HEK293 (cell line): ENCODE results near the gene TMEM140.

ENCODE experiments used
- CTCF ChIA-PET: fragments of 350-600 bp; formaldehyde crosslinking; extraction: SDS; loops from one replicate; lab custom pipeline; 2021; ENCODE audit warnings: antibody characterized with exemption; lab: Yijun Ruan, JAX
- POLR2A ChIA-PET: fragments of 300-600 bp; formaldehyde crosslinking; extraction: SDS; loops from one replicate; lab custom pipeline; 2020; ENCODE audit warnings: antibody characterized with exemption, inconsistent platforms; lab: Yijun Ruan, JAX
- H3K27ac ChIP-seq: fragments of 200-500 bp; sonication (Bioruptor generic); 2 replicates; pipeline ENCODE4 v1.5.1; 2014; ENCODE audit warnings: low read depth, low read length, control low read depth, inconsistent platforms; ENCODE audit errors: extremely low read depth
- H3K36me3 ChIP-seq, 2 experiments: fragments of 200-500 bp in 1 of 2; sonication (Bioruptor generic) in 1 of 2; 1 replicate in 1 of 2; 2 replicates in 1 of 2; pipeline ENCODE4 v1.5.1; 2014 to 2017; ENCODE audit warnings: inconsistent platforms in 2 of 2, low read length in 2 of 2; ENCODE audit not compliant: control insufficient read depth in 2 of 2, insufficient read depth in 1 of 2
- H3K4me1 ChIP-seq: fragments of 200-500 bp; sonication (Bioruptor generic); 2 replicates; pipeline ENCODE4 v1.5.1; 2014; ENCODE audit warnings: mild to moderate bottlenecking, low read length, inconsistent platforms; ENCODE audit not compliant: control insufficient read depth, insufficient read depth
- H3K4me3 ChIP-seq: 2 replicates; pipeline ENCODE4 v1.5.1; 2011; ENCODE audit warnings: low read depth, mild to moderate bottlenecking, control low read depth, low read length, moderate library complexity
- H3K9me3 ChIP-seq: fragments of 200-500 bp; sonication (Bioruptor generic); 2 replicates; pipeline ENCODE4 v1.5.1; 2014; ENCODE audit warnings: low read depth, low read length, inconsistent platforms; ENCODE audit not compliant: control insufficient read depth, insufficient read depth
- GLIS1 ChIP-seq: fragments of 450-650 bp; formaldehyde crosslinking; IDR thresholded peaks from 2 replicates; pipeline ENCODE4 v1.5.1; 2016; ENCODE audit warnings: missing biosample characterization, missing genetic modification characterization
- HIC1 ChIP-seq: fragments of 450-650 bp; formaldehyde crosslinking; IDR thresholded peaks from 2 replicates; pipeline ENCODE4 v1.5.1; 2016; ENCODE audit warnings: missing biosample characterization, missing genetic modification characterization
- HOXA7 ChIP-seq: sonication (generic); formaldehyde crosslinking; IDR thresholded peaks from 2 replicates; pipeline ENCODE4 v1.8.1; 2022; ENCODE audit warnings: missing genetic modification reagents, borderline replicate concordance
- HOXD13 ChIP-seq: sonication (generic); formaldehyde crosslinking; IDR thresholded peaks from 2 replicates; pipeline ENCODE4 v1.8.0; 2022; ENCODE audit warnings: missing genetic modification reagents, borderline replicate concordance
- KLF16 ChIP-seq: fragments of 450-650 bp; formaldehyde crosslinking; IDR thresholded peaks from 2 replicates; pipeline ENCODE4 v1.5.1; 2017; ENCODE audit warnings: missing biosample characterization, missing genetic modification characterization
- MYNN ChIP-seq: fragments of 450-650 bp; formaldehyde crosslinking; IDR thresholded peaks from 2 replicates; pipeline ENCODE4 v1.5.1; 2016; ENCODE audit warnings: missing biosample characterization, missing genetic modification characterization, borderline replicate concordance
- PBX3 ChIP-seq: sonication (generic); formaldehyde crosslinking; IDR thresholded peaks from 2 replicates; pipeline ENCODE4 v1.8.1; 2022; ENCODE audit warnings: mild to moderate bottlenecking, moderate library complexity, missing genetic modification reagents
- PRDM6 ChIP-seq: fragments of 450-650 bp; formaldehyde crosslinking; IDR thresholded peaks from 2 replicates; pipeline ENCODE4 v1.5.1; 2017; ENCODE audit warnings: missing biosample characterization, missing genetic modification characterization
- ZFP3 ChIP-seq: fragments of 450-650 bp; formaldehyde crosslinking; IDR thresholded peaks from 2 replicates; pipeline ENCODE4 v1.5.1; 2016; ENCODE audit warnings: low read depth, missing biosample characterization, missing genetic modification characterization
- ZFP41 ChIP-seq: fragments of 450-650 bp; formaldehyde crosslinking; IDR thresholded peaks from 2 replicates; pipeline ENCODE4 v1.5.1; 2016; ENCODE audit warnings: missing biosample characterization, missing genetic modification characterization, borderline replicate concordance
- ZNF10 ChIP-seq: fragments of 450-650 bp; formaldehyde crosslinking; IDR thresholded peaks from 2 replicates; pipeline ENCODE4 v1.5.1; 2017; ENCODE audit warnings: missing biosample characterization, missing genetic modification characterization
- ZNF140 ChIP-seq: fragments of 450-650 bp; formaldehyde crosslinking; IDR thresholded peaks from 2 replicates; pipeline ENCODE4 v1.5.1; 2016; ENCODE audit warnings: missing biosample characterization, missing genetic modification characterization
- ZNF19 ChIP-seq: fragments of 450-650 bp; formaldehyde crosslinking; IDR thresholded peaks from 2 replicates; pipeline ENCODE4; 2016; ENCODE audit warnings: missing biosample characterization, missing genetic modification characterization, low read depth
- ZNF202 ChIP-seq: fragments of 450-650 bp; formaldehyde crosslinking; IDR thresholded peaks from 2 replicates; pipeline ENCODE4 v1.5.1; 2016; ENCODE audit warnings: missing biosample characterization, missing genetic modification characterization, borderline replicate concordance
- ZNF223 ChIP-seq: fragments of 450-650 bp; formaldehyde crosslinking; IDR thresholded peaks from 2 replicates; pipeline ENCODE4 v1.5.1; 2016; ENCODE audit warnings: missing biosample characterization, missing genetic modification characterization
- ZNF350 ChIP-seq: fragments of 450-650 bp; formaldehyde crosslinking; IDR thresholded peaks from 2 replicates; pipeline ENCODE4 v1.5.0; 2017; ENCODE audit warnings: missing biosample characterization, mild to moderate bottlenecking, missing genetic modification characterization
- ZNF354C ChIP-seq: fragments of 450-650 bp; formaldehyde crosslinking; IDR thresholded peaks from 2 replicates; pipeline ENCODE4 v1.5.1; 2016; ENCODE audit warnings: missing biosample characterization, missing genetic modification characterization, low read depth, borderline replicate concordance
- ZNF423 ChIP-seq: fragments of 450-650 bp; formaldehyde crosslinking; IDR thresholded peaks from 2 replicates; pipeline ENCODE4 v1.5.1; 2016; ENCODE audit warnings: missing biosample characterization, missing genetic modification characterization
- ZNF530 ChIP-seq: fragments of 450-650 bp; formaldehyde crosslinking; IDR thresholded peaks from 2 replicates; pipeline ENCODE4 v1.5.1; 2016; ENCODE audit warnings: low read depth, missing biosample characterization, missing genetic modification characterization
- ZNF561 ChIP-seq: fragments of 450-650 bp; IDR thresholded peaks from 2 replicates; pipeline ENCODE4 v1.5.1; 2018; ENCODE audit warnings: missing biosample characterization, missing genetic modification characterization, borderline replicate concordance
- ZNF626 ChIP-seq: fragments of 450-650 bp; sonication (Bioruptor Pico); formaldehyde crosslinking; IDR thresholded peaks from 2 replicates; pipeline ENCODE4 v1.5.1; 2018; ENCODE audit warnings: missing biosample characterization, missing genetic modification characterization, inconsistent platforms
- ZNF785 ChIP-seq: fragments of 450-650 bp; formaldehyde crosslinking; IDR thresholded peaks from 2 replicates; pipeline ENCODE4 v1.5.1; 2016; ENCODE audit warnings: missing biosample characterization, missing genetic modification characterization
- ZSCAN23 ChIP-seq: fragments of 450-650 bp; formaldehyde crosslinking; IDR thresholded peaks from 2 replicates; pipeline ENCODE4 v1.5.1; 2016; ENCODE audit warnings: missing biosample characterization, missing genetic modification characterization
- TF ChIP-seq, protein P1 (sequence below): fragments of 450-650 bp; formaldehyde crosslinking; IDR thresholded peaks from 2 replicates; pipeline ENCODE4 v1.5.1; 2017; ENCODE audit warnings: missing biosample characterization, missing genetic modification characterization

The TMEM140 gene

DNA sequence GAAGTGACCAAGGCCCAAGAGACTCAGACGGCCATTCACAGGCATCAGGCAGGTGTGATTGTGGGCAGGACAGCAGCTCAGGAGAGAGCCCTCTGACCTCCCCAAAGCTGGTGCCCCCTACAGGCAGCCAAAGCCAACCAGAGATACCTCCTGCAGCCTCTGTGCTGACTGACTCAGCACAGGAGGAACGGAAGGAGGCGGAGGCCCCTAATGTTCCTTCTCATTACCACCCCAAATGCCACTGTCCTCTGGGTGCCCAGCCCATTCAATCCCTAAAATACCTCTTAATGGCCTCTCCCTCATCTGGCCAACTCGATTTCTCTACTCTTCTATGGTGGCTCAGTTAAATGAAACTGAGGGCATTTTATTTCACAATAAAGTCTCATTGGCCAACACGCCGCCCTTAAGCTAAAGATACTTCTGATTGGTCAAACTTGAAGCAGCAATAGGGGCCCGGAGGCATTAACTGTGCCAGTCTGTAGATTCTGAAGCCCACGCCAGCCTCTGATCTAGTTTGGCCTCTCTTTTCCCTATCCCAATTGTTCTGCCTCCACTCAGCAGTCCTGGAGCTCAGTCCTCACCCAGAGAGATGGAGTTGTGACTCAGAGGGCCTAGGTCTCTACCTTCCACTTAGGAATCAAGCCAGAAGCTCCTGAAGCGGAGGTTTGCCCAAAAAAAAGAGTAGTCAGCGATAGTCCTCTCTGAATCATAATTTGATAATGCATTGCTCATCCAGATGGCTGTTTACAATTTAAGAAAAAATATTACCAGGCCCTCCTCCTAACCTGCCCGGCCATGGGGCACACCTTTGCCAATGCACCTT, 21.5 kb downstream of the TMEM140 start (continued):
- TF ChIP-seq HIC1 (tag by site-specific recombination) (no peak), HOXD13 (no peak)

- Histone ChIP-seq H3K27ac (peak overlapping the region; percentile 89), H3K4me3 (peak overlapping the region; percentile 83), H3K9me3 (no peaks in the 10 kb centered on the region), H3K4me1 (no peaks in the 10 kb centered on the region), H3K36me3 (peaks cover 0 to 42% of the 10 kb centered on the region in 2 experiments; a peak in 1 of 3 replicates)
- TF ChIP-seq ZFP41 (no peak), ZNF423 (0 out of 2 replicates have a peak, but pooled peaks have one; percentile 21)
- ChIA-PET CTCF (interaction anchor here (0.6 to 2.5 kb wide), 7 partner anchors 9 to 547 kb away, joined by 3 to 11 read pairs (median 3); partner anchors contain the start of gene AGBL3), POLR2A (interaction anchor here (1.2 to 2.0 kb wide), 2 partner anchors 9 to 30 kb away, joined by 3 to 8 read pairs; no protein-coding TSS in a partner anchor)
These were observed 22.0 kb downstream of the TMEM140 start for GRCh38 chr7:135169964-135170273.

DNA sequence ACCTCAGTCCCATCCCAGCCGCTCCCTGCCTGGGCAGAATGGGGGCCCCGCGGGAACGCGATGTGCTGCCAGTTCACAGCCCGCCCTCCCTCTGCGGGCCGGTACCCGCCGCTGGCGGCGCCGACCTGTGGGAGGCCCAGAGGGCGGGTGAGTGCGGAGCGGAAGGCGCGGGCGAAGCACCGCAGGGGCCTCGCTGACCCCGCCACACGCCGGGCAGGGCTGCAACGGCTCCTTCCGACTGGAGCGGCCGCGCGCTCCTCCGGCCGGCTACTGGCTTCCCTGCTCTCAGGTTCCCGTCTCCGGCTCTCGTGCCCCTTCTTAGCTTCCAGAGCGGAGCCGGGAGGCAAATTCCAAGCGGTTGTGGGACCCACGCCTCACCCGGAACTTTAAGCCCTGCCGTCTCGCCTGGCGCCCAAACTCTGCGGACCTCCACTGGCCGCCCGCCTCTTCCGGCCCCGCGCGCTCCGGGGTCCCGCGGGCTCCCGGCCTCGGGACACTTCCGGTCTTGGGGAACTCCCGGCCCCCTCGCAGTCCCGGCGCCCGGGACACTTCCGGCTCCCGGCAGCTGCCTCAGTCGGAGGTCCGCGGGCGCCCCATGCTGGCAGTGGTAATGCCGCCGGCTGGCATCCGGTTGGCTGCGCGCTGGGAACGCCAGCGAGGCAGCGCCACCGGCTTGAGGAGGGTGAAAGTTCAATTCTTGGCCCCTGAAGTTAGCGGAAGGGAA, 22.6 kb downstream of the TMEM140 start, which contains the start of gene CYREN:
Gene CYREN, minus strand, starts transcription at position 434 of the 724 bp plus-strand sequence. CDS start 1,785 bp downstream, outside the sequence.
- Histone ChIP-seq H3K9me3 (no peaks in the 10 kb centered on the region), H3K4me3 (peak within 1 kb of the TSS; percentile 83), H3K4me1 (no peaks in the 10 kb centered on the region), H3K36me3 (peaks cover 0 to 37% of the 10 kb centered on the region in 2 experiments; a peak in 1 of 3 replicates), H3K27ac (peak within 1 kb of the TSS; percentile 89)
- CTCF ChIA-PET = interaction anchor here (0.6 to 2.5 kb wide), 11 partner anchors 8 to 546 kb away, joined by 3 to 11 read pairs (median 3); partner anchors contain the start of gene AGBL3
- POLR2A ChIA-PET = interaction anchor here (0.9 to 2.0 kb wide), 5 partner anchors 9 to 524 kb away, joined by 3 to 8 read pairs (median 3); partner anchors contain the start of genes BPGM and WDR91
- TF ChIP-seq KLF16 (tag by site-specific recombination) = peak; percentile 88
- TF ChIP-seq ZNF202 = no peak
- no peak for TF ChIP-seq PBX3 (CRISPR knock-in tag)
- no peak for TF ChIP-seq ZSCAN23
- TF ChIP-seq GLIS1 (tag by site-specific recombination) = peak; percentile 77
- TF ChIP-seq ZNF223 (tag by site-specific recombination) = 0 out of 2 replicates have a peak, but pooled peaks have one; percentile 48
- TF ChIP-seq ZFP3 (tag by site-specific recombination) = no peak
- TF ChIP-seq ZNF530 (tag by site-specific recombination) = no peak
- TF ChIP-seq ZNF354C (tag by site-specific recombination) = no peak
- no peak for TF ChIP-seq ZNF350 (tag by site-specific recombination)
- TF ChIP-seq ZNF561 (tag by site-specific recombination) = peak; percentile 96
- TF ChIP-seq, protein P1, sequence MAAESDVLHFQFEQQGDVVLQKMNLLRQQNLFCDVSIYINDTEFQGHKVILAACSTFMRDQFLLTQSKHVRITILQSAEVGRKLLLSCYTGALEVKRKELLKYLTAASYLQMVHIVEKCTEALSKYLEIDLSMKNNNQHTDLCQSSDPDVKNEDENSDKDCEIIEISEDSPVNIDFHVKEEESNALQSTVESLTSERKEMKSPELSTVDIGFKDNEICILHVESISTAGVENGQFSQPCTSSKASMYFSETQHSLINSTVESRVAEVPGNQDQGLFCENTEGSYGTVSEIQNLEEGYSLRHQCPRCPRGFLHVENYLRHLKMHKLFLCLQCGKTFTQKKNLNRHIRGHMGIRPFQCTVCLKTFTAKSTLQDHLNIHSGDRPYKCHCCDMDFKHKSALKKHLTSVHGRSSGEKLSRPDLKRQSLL (tag by site-specific recombination) = 0 out of 2 replicates have a peak, but pooled peaks have one; percentile 59
- TF ChIP-seq ZNF626 (tag by site-specific recombination) = no peak
- peak; percentile 63; the same call in 1 of the 2 replicates for TF ChIP-seq ZNF785 (tag by site-specific recombination)
- TF ChIP-seq ZNF19 (tag by site-specific recombination) = no peak
- TF ChIP-seq HOXA7 (CRISPR knock-in tag) = no peak
- no peak for TF ChIP-seq ZNF140 (tag by site-specific recombination)
- TF ChIP-seq PRDM6 = no peak
- TF ChIP-seq ZNF10 = peak; percentile 49; the same call in 1 of the 2 replicates
- TF ChIP-seq MYNN (tag by site-specific recombination) = no peak
